HEK293 (cell line): ENCODE data around the gene MEST.

Experiments
- CTCF ChIA-PET: fragments of 350-600 bp; formaldehyde crosslinking; extraction: SDS; loops from one replicate; lab custom pipeline; 2021; ENCODE audit warnings: antibody characterized with exemption; lab: Yijun Ruan, JAX
- POLR2A ChIA-PET: fragments of 300-600 bp; formaldehyde crosslinking; extraction: SDS; loops from one replicate; lab custom pipeline; 2020; ENCODE audit warnings: antibody characterized with exemption, inconsistent platforms; lab: Yijun Ruan, JAX
- H3K27ac ChIP-seq: fragments of 200-500 bp; sonication (Bioruptor generic); 2 replicates; pipeline ENCODE4 v1.5.1; 2014; ENCODE audit warnings: low read depth, low read length, control low read depth, inconsistent platforms; ENCODE audit errors: extremely low read depth
- H3K36me3 ChIP-seq, 2 experiments: fragments of 200-500 bp in 1 of 2; sonication (Bioruptor generic) in 1 of 2; 1 replicate in 1 of 2; 2 replicates in 1 of 2; pipeline ENCODE4 v1.5.1; 2014 to 2017; ENCODE audit warnings: inconsistent platforms in 2 of 2, low read length in 2 of 2; ENCODE audit not compliant: control insufficient read depth in 2 of 2, insufficient read depth in 1 of 2
- H3K4me1 ChIP-seq: fragments of 200-500 bp; sonication (Bioruptor generic); 2 replicates; pipeline ENCODE4 v1.5.1; 2014; ENCODE audit warnings: mild to moderate bottlenecking, low read length, inconsistent platforms; ENCODE audit not compliant: control insufficient read depth, insufficient read depth
- H3K4me3 ChIP-seq: 2 replicates; pipeline ENCODE4 v1.5.1; 2011; ENCODE audit warnings: low read depth, mild to moderate bottlenecking, control low read depth, low read length, moderate library complexity
- H3K9me3 ChIP-seq: fragments of 200-500 bp; sonication (Bioruptor generic); 2 replicates; pipeline ENCODE4 v1.5.1; 2014; ENCODE audit warnings: low read depth, low read length, inconsistent platforms; ENCODE audit not compliant: control insufficient read depth, insufficient read depth
- GFI1B ChIP-seq: fragments of 450-650 bp; formaldehyde crosslinking; IDR thresholded peaks from 2 replicates; pipeline ENCODE4 v1.5.1; 2016; ENCODE audit warnings: missing biosample characterization, missing genetic modification characterization
- KLF8 ChIP-seq: fragments of 450-650 bp; formaldehyde crosslinking; IDR thresholded peaks from 2 replicates; pipeline ENCODE4 v1.5.1; 2016; ENCODE audit warnings: missing biosample characterization, missing genetic modification characterization
- SCRT1 ChIP-seq: fragments of 450-650 bp; formaldehyde crosslinking; IDR thresholded peaks from 2 replicates; pipeline ENCODE4 v1.5.1; 2016; ENCODE audit warnings: missing biosample characterization, missing genetic modification characterization, borderline replicate concordance
- ZFP41 ChIP-seq: fragments of 450-650 bp; formaldehyde crosslinking; IDR thresholded peaks from 2 replicates; pipeline ENCODE4 v1.5.1; 2016; ENCODE audit warnings: missing biosample characterization, missing genetic modification characterization, borderline replicate concordance
- ZNF112 ChIP-seq: fragments of 450-650 bp; formaldehyde crosslinking; IDR thresholded peaks from 2 replicates; pipeline ENCODE4 v1.5.0; 2017; ENCODE audit warnings: missing biosample characterization, missing genetic modification characterization
- ZNF133 ChIP-seq: fragments of 450-650 bp; formaldehyde crosslinking; IDR thresholded peaks from 2 replicates; pipeline ENCODE4 v1.5.1; 2016; ENCODE audit warnings: missing biosample characterization, missing genetic modification characterization
- ZNF202 ChIP-seq: fragments of 450-650 bp; formaldehyde crosslinking; IDR thresholded peaks from 2 replicates; pipeline ENCODE4 v1.5.1; 2016; ENCODE audit warnings: missing biosample characterization, missing genetic modification characterization, borderline replicate concordance
- ZNF221 ChIP-seq: fragments of 450-650 bp; formaldehyde crosslinking; IDR thresholded peaks from 2 replicates; pipeline ENCODE4 v1.5.1; 2017; ENCODE audit warnings: missing biosample characterization, missing genetic modification characterization, borderline replicate concordance
- ZNF24 ChIP-seq: fragments of 450-650 bp; formaldehyde crosslinking; IDR thresholded peaks from 2 replicates; pipeline ENCODE4 v1.5.1; 2016; ENCODE audit warnings: missing biosample characterization, missing genetic modification characterization
- ZNF302 ChIP-seq: fragments of 450-650 bp; formaldehyde crosslinking; IDR thresholded peaks from 2 replicates; pipeline ENCODE4 v1.5.1; 2016; ENCODE audit warnings: missing biosample characterization, missing genetic modification characterization, low read depth
- ZNF311 ChIP-seq: fragments of 450-650 bp; formaldehyde crosslinking; IDR thresholded peaks from 2 replicates; pipeline ENCODE4 v1.5.1; 2017; ENCODE audit warnings: missing biosample characterization, missing genetic modification characterization, borderline replicate concordance
- ZNF354C ChIP-seq: fragments of 450-650 bp; formaldehyde crosslinking; IDR thresholded peaks from 2 replicates; pipeline ENCODE4 v1.5.1; 2016; ENCODE audit warnings: missing biosample characterization, missing genetic modification characterization, low read depth, borderline replicate concordance
- ZNF426 ChIP-seq: fragments of 450-650 bp; formaldehyde crosslinking; IDR thresholded peaks from 2 replicates; pipeline ENCODE4 v1.5.1; 2017; ENCODE audit warnings: missing biosample characterization, missing genetic modification characterization, mild to moderate bottlenecking, inconsistent platforms, moderate library complexity
- ZNF48 ChIP-seq: fragments of 450-650 bp; formaldehyde crosslinking; IDR thresholded peaks from 2 replicates; pipeline ENCODE4 v1.5.1; 2016; ENCODE audit warnings: missing biosample characterization, missing genetic modification characterization
- ZNF530 ChIP-seq: fragments of 450-650 bp; formaldehyde crosslinking; IDR thresholded peaks from 2 replicates; pipeline ENCODE4 v1.5.1; 2016; ENCODE audit warnings: low read depth, missing biosample characterization, missing genetic modification characterization
- ZNF776 ChIP-seq: fragments of 450-650 bp; formaldehyde crosslinking; IDR thresholded peaks from 2 replicates; pipeline ENCODE4 v1.5.0; 2017; ENCODE audit warnings: missing biosample characterization, missing genetic modification characterization, borderline replicate concordance
- ZSCAN30 ChIP-seq: fragments of 450-650 bp; IDR thresholded peaks from 2 replicates; pipeline ENCODE4 v1.5.1; 2018; ENCODE audit warnings: missing biosample characterization, mild to moderate bottlenecking, missing genetic modification characterization, moderate library complexity
- TF ChIP-seq, protein P1 (sequence below): fragments of 450-650 bp; formaldehyde crosslinking; IDR thresholded peaks from 2 replicates; pipeline ENCODE4 v1.5.1; 2016; ENCODE audit warnings: missing biosample characterization, missing genetic modification characterization
- TF ChIP-seq, protein P2 (sequence below): fragments of 450-650 bp; formaldehyde crosslinking; IDR thresholded peaks from 2 replicates; pipeline ENCODE4 v1.5.1; 2016; ENCODE audit warnings: missing biosample characterization, missing genetic modification characterization
- TF ChIP-seq, protein P3 (sequence below): fragments of 450-650 bp; formaldehyde crosslinking; IDR thresholded peaks from 2 replicates; pipeline ENCODE4 v1.5.1; 2016; ENCODE audit warnings: missing biosample characterization, missing genetic modification characterization
- TF ChIP-seq, protein P4 (sequence below): fragments of 450-650 bp; IDR thresholded peaks from 2 replicates; pipeline ENCODE4 v1.5.1; 2018; ENCODE audit warnings: missing biosample characterization, missing genetic modification characterization
- TF ChIP-seq, protein P5 (sequence below): fragments of 450-650 bp; formaldehyde crosslinking; IDR thresholded peaks from 2 replicates; pipeline ENCODE4 v1.5.1; 2017; ENCODE audit warnings: missing biosample characterization, missing genetic modification characterization

Gene MEST

DNA sequence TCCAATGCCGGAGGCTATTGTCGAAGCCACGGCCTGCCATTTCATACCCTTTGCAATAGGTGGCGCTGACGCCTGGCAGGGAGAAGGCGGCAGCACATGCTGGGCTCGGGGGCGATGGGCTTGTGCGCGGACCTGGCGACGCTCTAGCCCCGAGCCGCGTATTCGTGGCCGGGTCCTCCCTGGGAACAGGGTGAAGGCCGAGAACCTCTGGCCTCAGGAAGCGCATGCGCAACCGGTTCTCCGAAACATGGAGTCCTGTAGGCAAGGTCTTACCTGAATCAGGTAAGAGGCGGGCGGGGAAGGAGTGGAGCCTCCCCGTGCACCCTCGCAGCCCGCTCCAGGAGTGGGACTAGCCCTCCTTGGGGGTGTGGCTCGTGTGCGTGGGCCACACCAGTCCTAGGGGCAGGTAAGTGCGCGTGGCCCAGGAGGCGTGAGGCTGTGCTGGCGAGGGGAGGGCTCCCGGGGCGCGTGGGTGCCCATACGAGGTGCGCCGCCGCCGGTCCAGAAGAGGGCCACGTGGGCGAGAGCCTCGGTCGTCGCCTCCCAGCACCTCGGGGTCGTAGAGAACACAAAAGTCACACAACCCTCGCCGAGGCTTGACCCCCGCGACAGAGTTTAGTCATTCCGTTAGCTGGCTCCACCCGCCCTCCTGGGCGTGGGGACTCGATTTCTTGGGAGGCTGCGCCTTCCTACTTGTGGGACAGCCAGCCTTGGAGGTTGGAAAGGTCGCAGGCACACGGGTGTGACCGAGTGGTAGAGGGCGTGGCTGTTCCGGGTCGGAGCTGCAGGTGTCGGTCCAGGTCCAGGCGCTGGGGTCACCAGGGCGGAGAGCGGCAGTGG is 5.6 kb upstream of the MEST start:
- Histone ChIP-seq H3K4me3 (no peak overlapping the region), H3K36me3 (no peaks in the 10 kb centered on the region), H3K4me1 (no peaks in the 10 kb centered on the region), H3K9me3 (no peaks in the 10 kb centered on the region), H3K27ac (no peak overlapping the region)
- ChIA-PET POLR2A (no interaction called here), CTCF (interaction anchor here (0.7 kb wide), 1 partner anchor 16 kb away, joined by 3 read pairs; no protein-coding TSS in a partner anchor)
- TF ChIP-seq ZNF776 (tag by site-specific recombination) (no peak), ZNF133 (no peak), SCRT1 (tag by site-specific recombination) (no peak)
- TF ChIP-seq, protein P1, sequence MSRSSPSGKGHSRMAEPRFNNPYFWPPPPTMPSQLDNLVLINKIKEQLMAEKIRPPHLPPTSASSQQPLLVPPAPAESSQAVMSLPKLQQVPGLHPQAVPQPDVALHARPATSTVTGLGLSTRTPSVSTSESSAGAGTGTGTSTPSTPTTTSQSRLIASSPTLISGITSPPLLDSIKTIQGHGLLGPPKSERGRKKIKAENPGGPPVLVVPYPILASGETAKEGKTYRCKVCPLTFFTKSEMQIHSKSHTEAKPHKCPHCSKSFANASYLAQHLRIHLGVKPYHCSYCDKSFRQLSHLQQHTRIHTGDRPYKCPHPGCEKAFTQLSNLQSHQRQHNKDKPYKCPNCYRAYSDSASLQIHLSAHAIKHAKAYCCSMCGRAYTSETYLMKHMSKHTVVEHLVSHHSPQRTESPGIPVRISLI (tag by site-specific recombination), result no peak

DNA sequence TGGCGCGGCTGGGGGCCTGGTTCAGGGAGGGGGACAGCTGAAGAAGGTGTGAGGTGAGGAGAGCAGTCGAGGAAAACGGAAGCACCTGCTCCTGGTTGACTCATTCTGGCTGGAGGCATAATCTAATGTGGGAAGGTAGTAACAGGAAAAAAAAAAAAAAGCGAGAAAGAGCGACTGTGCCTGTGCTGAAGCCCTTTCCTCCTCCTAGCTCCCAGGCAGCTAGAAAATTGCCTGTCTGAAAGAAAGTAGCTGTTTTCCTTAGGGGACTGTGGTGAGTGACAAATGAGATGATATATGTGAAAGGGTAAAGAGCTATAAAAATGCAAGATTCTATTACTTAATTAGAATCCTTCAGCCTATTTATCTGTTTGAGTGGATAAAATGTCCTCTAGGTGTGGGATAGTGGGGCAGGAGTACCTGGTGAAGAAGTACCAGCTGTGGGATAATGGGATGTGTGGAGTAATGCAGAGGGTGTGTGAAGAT is 4.9 kb upstream of the MEST start:
- POLR2A ChIA-PET, result no interaction called here
- Histone ChIP-seq H3K4me3 (no peak overlapping the region), H3K9me3 (no peaks in the 10 kb centered on the region), H3K27ac (no peak overlapping the region), H3K36me3 (no peaks in the 10 kb centered on the region)
- TF ChIP-seq, protein P2, sequence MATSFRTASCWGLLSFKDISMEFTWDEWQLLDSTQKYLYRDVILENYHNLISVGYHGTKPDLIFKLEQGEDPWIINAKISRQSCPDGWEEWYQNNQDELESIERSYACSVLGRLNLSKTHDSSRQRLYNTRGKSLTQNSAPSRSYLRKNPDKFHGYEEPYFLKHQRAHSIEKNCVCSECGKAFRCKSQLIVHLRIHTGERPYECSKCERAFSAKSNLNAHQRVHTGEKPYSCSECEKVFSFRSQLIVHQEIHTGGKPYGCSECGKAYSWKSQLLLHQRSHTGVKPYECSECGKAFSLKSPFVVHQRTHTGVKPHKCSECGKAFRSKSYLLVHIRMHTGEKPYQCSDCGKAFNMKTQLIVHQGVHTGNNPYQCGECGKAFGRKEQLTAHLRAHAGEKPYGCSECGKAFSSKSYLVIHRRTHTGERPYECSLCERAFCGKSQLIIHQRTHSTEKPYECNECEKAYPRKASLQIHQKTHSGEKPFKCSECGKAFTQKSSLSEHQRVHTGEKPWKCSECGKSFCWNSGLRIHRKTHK, result no peak
- no peak for TF ChIP-seq ZNF221 (tag by site-specific recombination)
- TF ChIP-seq, protein P3, sequence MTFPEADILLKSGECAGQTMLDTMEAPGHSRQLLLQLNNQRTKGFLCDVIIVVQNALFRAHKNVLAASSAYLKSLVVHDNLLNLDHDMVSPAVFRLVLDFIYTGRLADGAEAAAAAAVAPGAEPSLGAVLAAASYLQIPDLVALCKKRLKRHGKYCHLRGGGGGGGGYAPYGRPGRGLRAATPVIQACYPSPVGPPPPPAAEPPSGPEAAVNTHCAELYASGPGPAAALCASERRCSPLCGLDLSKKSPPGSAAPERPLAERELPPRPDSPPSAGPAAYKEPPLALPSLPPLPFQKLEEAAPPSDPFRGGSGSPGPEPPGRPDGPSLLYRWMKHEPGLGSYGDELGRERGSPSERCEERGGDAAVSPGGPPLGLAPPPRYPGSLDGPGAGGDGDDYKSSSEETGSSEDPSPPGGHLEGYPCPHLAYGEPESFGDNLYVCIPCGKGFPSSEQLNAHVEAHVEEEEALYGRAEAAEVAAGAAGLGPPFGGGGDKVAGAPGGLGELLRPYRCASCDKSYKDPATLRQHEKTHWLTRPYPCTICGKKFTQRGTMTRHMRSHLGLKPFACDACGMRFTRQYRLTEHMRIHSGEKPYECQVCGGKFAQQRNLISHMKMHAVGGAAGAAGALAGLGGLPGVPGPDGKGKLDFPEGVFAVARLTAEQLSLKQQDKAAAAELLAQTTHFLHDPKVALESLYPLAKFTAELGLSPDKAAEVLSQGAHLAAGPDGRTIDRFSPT (tag by site-specific recombination), result no peak
- no peak for TF ChIP-seq ZNF112 (tag by site-specific recombination)
- TF ChIP-seq ZNF24, result no peak
- no peak for TF ChIP-seq ZSCAN30 (tag by site-specific recombination)
- TF ChIP-seq, protein P4, sequence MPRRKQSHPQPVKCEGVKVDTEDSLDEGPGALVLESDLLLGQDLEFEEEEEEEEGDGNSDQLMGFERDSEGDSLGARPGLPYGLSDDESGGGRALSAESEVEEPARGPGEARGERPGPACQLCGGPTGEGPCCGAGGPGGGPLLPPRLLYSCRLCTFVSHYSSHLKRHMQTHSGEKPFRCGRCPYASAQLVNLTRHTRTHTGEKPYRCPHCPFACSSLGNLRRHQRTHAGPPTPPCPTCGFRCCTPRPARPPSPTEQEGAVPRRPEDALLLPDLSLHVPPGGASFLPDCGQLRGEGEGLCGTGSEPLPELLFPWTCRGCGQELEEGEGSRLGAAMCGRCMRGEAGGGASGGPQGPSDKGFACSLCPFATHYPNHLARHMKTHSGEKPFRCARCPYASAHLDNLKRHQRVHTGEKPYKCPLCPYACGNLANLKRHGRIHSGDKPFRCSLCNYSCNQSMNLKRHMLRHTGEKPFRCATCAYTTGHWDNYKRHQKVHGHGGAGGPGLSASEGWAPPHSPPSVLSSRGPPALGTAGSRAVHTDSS (tag by site-specific recombination), result no peak
- no peak for TF ChIP-seq ZNF530 (tag by site-specific recombination)
- TF ChIP-seq, protein P5, sequence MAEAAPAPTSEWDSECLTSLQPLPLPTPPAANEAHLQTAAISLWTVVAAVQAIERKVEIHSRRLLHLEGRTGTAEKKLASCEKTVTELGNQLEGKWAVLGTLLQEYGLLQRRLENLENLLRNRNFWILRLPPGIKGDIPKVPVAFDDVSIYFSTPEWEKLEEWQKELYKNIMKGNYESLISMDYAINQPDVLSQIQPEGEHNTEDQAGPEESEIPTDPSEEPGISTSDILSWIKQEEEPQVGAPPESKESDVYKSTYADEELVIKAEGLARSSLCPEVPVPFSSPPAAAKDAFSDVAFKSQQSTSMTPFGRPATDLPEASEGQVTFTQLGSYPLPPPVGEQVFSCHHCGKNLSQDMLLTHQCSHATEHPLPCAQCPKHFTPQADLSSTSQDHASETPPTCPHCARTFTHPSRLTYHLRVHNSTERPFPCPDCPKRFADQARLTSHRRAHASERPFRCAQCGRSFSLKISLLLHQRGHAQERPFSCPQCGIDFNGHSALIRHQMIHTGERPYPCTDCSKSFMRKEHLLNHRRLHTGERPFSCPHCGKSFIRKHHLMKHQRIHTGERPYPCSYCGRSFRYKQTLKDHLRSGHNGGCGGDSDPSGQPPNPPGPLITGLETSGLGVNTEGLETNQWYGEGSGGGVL, result no peak
- TF ChIP-seq ZNF311, result no peak
- no peak for TF ChIP-seq ZNF354C (tag by site-specific recombination)
- TF ChIP-seq ZNF48 (tag by site-specific recombination), result no peak
- no peak for TF ChIP-seq ZFP41 (tag by site-specific recombination)
- no peak for TF ChIP-seq GFI1B (tag by site-specific recombination)
- no peak for TF ChIP-seq ZNF202
- TF ChIP-seq ZNF426 (tag by site-specific recombination), result no peak
- TF ChIP-seq ZNF302 (tag by site-specific recombination), result no peak
- no peak for TF ChIP-seq KLF8 (tag by site-specific recombination)
- TF ChIP-seq, all 188 proteins: peak for 0
- no peaks in the 10 kb centered on the region for H3K4me1 ChIP-seq
- CTCF ChIA-PET, result interaction anchor here (0.6 to 1.0 kb wide), 3 partner anchors 13 to 672 kb away, joined by 3 to 5 read pairs (median 3); no protein-coding TSS in a partner anchor
